ENCODE data around the gene MTUS2. TPM values are rescaled to one million over a fixed set of nuclear protein-coding genes. Genes with fewer than 3 reads are reported as not detected.

MTUS2 gene
- total and polyA plus RNA-seq, 2 donors (not counting 1 experiment from before 2014, with no cell fraction given) = 0.06 TPM; not detected in 1

DNA sequence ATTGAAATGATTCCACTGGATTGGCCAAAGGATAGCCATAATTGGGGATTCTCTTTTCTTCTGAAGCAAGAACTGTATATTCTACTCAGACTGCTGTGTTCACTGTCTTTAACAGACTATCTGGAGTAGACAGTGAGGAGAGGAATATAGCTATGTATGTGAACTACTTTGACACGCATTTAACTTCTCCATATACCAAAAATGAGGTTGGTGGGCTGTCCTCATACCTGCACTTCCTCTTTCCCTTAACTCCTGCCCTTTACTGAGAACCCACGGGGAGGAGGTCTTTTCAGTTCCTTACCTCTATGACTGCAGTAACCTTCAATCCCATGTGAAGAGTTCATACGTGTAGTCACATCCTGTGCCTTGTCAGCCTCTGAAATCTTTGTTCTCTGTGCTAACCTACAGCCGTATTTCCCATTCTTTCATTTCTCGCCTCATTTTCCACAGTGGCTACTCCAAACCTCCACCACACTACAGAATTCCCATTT, 305.8 kb downstream of the MTUS2 start:
- DNase-seq (ENCODE audit: low read depth in 2 of 2) = no peak
- Histone ChIP-seq H3K79me2 (ENCODE audit: control insufficient read depth, insufficient read depth, low read length) (no peaks in the 10 kb centered on the region), H3K27me3 (ENCODE audit: control insufficient read depth, insufficient read depth, low read length) (no peaks in the 10 kb centered on the region), H3K9me3 (ENCODE audit: control insufficient read depth, insufficient read depth, low read depth, low read length) (no peaks in the 10 kb centered on the region), H3K36me3 (ENCODE audit: control insufficient read depth, insufficient read depth, low read length) (no peaks in the 10 kb centered on the region), H3K4me3 (replicated peaks in 1 of 4; ENCODE audit: control extremely low read depth in 1 of 4, insufficient read depth in 1 of 4, low read depth in 3 of 4, low read length in 4 of 4) (no peak overlapping the region), H3K4me1 (ENCODE audit: control insufficient read depth, extremely low read depth, insufficient read depth, low read length) (no peaks in the 10 kb centered on the region), H3K4me2 (ENCODE audit: extremely low read depth, insufficient read depth, low read length) (no peak overlapping the region), H3K27ac (ENCODE audit: insufficient read depth, low read length) (no peak overlapping the region), H2AFZ (ENCODE audit: low read length) (no peak overlapping the region), H4K20me1 (ENCODE audit: control insufficient read depth, extremely low read depth, insufficient read depth, low read length) (no peaks in the 10 kb centered on the region), H3K9ac (ENCODE audit: insufficient read depth, low read length) (no peak overlapping the region)
- no peak for TF ChIP-seq EZH2 (IDR thresholded peaks at IDR 0.05; ENCODE audit: low read length, missing control alignments)
- TF ChIP-seq, protein P1, sequence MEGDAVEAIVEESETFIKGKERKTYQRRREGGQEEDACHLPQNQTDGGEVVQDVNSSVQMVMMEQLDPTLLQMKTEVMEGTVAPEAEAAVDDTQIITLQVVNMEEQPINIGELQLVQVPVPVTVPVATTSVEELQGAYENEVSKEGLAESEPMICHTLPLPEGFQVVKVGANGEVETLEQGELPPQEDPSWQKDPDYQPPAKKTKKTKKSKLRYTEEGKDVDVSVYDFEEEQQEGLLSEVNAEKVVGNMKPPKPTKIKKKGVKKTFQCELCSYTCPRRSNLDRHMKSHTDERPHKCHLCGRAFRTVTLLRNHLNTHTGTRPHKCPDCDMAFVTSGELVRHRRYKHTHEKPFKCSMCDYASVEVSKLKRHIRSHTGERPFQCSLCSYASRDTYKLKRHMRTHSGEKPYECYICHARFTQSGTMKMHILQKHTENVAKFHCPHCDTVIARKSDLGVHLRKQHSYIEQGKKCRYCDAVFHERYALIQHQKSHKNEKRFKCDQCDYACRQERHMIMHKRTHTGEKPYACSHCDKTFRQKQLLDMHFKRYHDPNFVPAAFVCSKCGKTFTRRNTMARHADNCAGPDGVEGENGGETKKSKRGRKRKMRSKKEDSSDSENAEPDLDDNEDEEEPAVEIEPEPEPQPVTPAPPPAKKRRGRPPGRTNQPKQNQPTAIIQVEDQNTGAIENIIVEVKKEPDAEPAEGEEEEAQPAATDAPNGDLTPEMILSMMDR (conservative IDR thresholded peaks at IDR 0.05 in 1 of 2, IDR thresholded peaks at IDR 0.05 in 1 of 2; ENCODE audit: low read depth in 1 of 2, low read length in 2 of 2) = no peak

DNA sequence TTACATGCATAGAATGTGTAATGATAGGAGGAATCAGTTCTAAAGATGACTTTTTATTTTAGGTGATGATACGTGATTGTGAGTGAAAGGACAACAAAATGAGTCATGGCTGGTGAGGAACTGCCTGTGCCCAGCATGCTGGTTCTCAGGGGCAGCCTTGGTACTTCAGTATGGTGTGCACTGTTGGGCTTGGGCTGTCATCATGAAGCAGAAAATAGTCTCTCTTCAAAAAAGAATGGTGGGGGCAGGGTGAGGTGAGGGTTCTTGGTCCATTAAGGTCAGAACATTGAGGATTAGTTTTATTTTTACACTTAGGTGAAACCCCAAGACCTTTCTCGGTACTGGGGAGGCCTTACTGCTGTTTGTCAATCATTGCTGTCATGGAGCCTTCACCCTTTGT, 309.5 kb downstream of the MTUS2 start:
- Histone ChIP-seq H3K9ac (ENCODE audit: insufficient read depth, low read length) (no peak overlapping the region), H3K9me3 (ENCODE audit: control insufficient read depth, insufficient read depth, low read depth, low read length) (no peaks in the 10 kb centered on the region), H3K79me2 (ENCODE audit: control insufficient read depth, insufficient read depth, low read length) (no peaks in the 10 kb centered on the region), H4K20me1 (ENCODE audit: control insufficient read depth, extremely low read depth, insufficient read depth, low read length) (no peaks in the 10 kb centered on the region), H3K4me3 (replicated peaks in 1 of 4; ENCODE audit: control extremely low read depth in 1 of 4, insufficient read depth in 1 of 4, low read depth in 3 of 4, low read length in 4 of 4) (no peak overlapping the region), H3K4me2 (ENCODE audit: extremely low read depth, insufficient read depth, low read length) (no peak overlapping the region), H3K27me3 (ENCODE audit: control insufficient read depth, insufficient read depth, low read length) (no peaks in the 10 kb centered on the region), H3K36me3 (ENCODE audit: control insufficient read depth, insufficient read depth, low read length) (no peaks in the 10 kb centered on the region), H3K27ac (ENCODE audit: insufficient read depth, low read length) (no peak overlapping the region), H3K4me1 (ENCODE audit: control insufficient read depth, extremely low read depth, insufficient read depth, low read length) (no peaks in the 10 kb centered on the region), H2AFZ (ENCODE audit: low read length) (no peak overlapping the region)
- no peak for DNase-seq (ENCODE audit: low read depth in 2 of 2)
- TF ChIP-seq, protein P1 (conservative IDR thresholded peaks at IDR 0.05 in 1 of 2, IDR thresholded peaks at IDR 0.05 in 1 of 2; ENCODE audit: low read depth in 1 of 2, low read length in 2 of 2) = no peak
- TF ChIP-seq EZH2 (IDR thresholded peaks at IDR 0.05; ENCODE audit: low read length, missing control alignments) = no peak

DNA sequence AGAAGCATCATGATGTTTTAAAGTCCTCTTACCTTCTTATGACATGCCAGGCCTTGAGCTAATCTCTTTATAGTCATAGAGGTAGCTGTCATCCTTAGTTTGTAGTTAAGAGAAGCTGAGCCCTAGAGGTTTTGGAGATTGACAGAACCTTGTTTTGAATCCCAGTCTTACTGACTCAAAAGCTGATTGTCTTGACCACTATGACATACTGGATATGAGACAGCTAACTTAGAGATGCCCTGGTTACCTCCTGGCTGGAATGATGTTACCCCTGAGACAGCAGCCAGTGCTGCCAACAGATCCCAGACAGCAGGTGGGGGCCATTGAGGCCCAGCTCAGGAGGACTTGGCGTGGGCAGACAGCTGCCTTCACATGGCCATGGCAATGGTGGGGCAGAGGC, 311.0 kb downstream of the MTUS2 start:
- H3K9ac ChIP-seq (ENCODE audit: insufficient read depth, low read length) = no peak overlapping the region
- no peaks in the 10 kb centered on the region for H3K9me3 ChIP-seq (ENCODE audit: control insufficient read depth, insufficient read depth, low read depth, low read length)
- no peak overlapping the region for H3K4me2 ChIP-seq (ENCODE audit: extremely low read depth, insufficient read depth, low read length)
- no peak overlapping the region for H2AFZ ChIP-seq (ENCODE audit: low read length)
- no peak overlapping the region for H3K4me3 ChIP-seq (replicated peaks in 1 of 4; ENCODE audit: control extremely low read depth in 1 of 4, insufficient read depth in 1 of 4, low read depth in 3 of 4, low read length in 4 of 4)
- no peak overlapping the region for H3K27ac ChIP-seq (ENCODE audit: insufficient read depth, low read length)
- no peak for DNase-seq (ENCODE audit: low read depth in 2 of 2)
- no peaks in the 10 kb centered on the region for H3K79me2 ChIP-seq (ENCODE audit: control insufficient read depth, insufficient read depth, low read length)
- TF ChIP-seq, protein P1 (conservative IDR thresholded peaks at IDR 0.05 in 1 of 2, IDR thresholded peaks at IDR 0.05 in 1 of 2; ENCODE audit: low read depth in 1 of 2, low read length in 2 of 2) = no peak
- TF ChIP-seq EZH2 (IDR thresholded peaks at IDR 0.05; ENCODE audit: low read length, missing control alignments) = no peak
- H4K20me1 ChIP-seq (ENCODE audit: control insufficient read depth, extremely low read depth, insufficient read depth, low read length) = no peaks in the 10 kb centered on the region
- no peaks in the 10 kb centered on the region for H3K4me1 ChIP-seq (ENCODE audit: control insufficient read depth, extremely low read depth, insufficient read depth, low read length)
- H3K36me3 ChIP-seq (ENCODE audit: control insufficient read depth, insufficient read depth, low read length) = no peaks in the 10 kb centered on the region
- no peaks in the 10 kb centered on the region for H3K27me3 ChIP-seq (ENCODE audit: control insufficient read depth, insufficient read depth, low read length)
